BJ (cell line): ENCODE measurements around the gene METTL15. TPM values are rescaled to one million over a fixed set of nuclear protein-coding genes. Genes with fewer than 3 reads are reported as not detected.

Experiments
- CTCF ChIA-PET: fragments of 350-600 bp; formaldehyde crosslinking; extraction: SDS; loops from one replicate; lab custom pipeline; 2021; ENCODE audit warnings: antibody characterized with exemption, inconsistent platforms; lab: Yijun Ruan, JAX
- POLR2A ChIA-PET: fragments of 300-600 bp; sonication (Branson Sonifier 250); formaldehyde crosslinking; extraction: SDS; loops from one replicate; lab custom pipeline; 2021; ENCODE audit warnings: antibody characterized with exemption; lab: Charles Lee
- DNase-seq: peaks from one replicate; pipeline ENCODE4 v3.0.0-alpha.2; 2011; ENCODE audit warnings: low read depth
- H3K27me3 ChIP-seq: 2 replicates; pipeline ENCODE4 v1.6.0; 2011; ENCODE audit warnings: low read length; ENCODE audit not compliant: control insufficient read depth, insufficient read depth
- H3K36me3 ChIP-seq: 2 replicates; pipeline ENCODE4 v1.5.1; 2011; ENCODE audit warnings: low read length; ENCODE audit not compliant: control insufficient read depth, insufficient read depth
- H3K4me3 ChIP-seq: 2 replicates; pipeline ENCODE4 v1.5.1; 2011; ENCODE audit warnings: low read depth, mild to moderate bottlenecking, control low read depth, low read length
- CTCF ChIP-seq: IDR thresholded peaks from 2 replicates; pipeline ENCODE4 v1.5.1; 2011; ENCODE audit warnings: low read depth, mild to moderate bottlenecking, control low read depth, inconsistent platforms, low read length, moderate library complexity; ENCODE audit not compliant: insufficient read depth
- polyA plus RNA-seq: library from polyadenylated mRNA; depleted of rRNA; stranded (reverse); fragments of >200 nt; gene quantifications from 2 replicates; pipeline ENCODE4 v1.2.3, GENCODE V29; 2011

METTL15 gene
- polyA plus RNA-seq, 1 experiment: 7.0 TPM

- Histone ChIP-seq H3K27me3 (no peaks in the 10 kb centered on the region), H3K36me3 (no peaks in the 10 kb centered on the region), H3K4me3 (no peak overlapping the region)
- CTCF ChIA-PET: no interaction called here
- POLR2A ChIA-PET: no interaction called here
- TF ChIP-seq CTCF: no peak
- no peak for DNase-seq
Measured at GRCh38 chr11:28223994-28224393, 115.8 kb downstream of the METTL15 start.

GRCh38 chr11:28227460-28227859 lies 119.3 kb downstream of the METTL15 start:
- no peak for DNase-seq

GRCh38 chr11:28228196-28228895 lies 120.2 kb downstream of the METTL15 start:
- CTCF ChIA-PET: interaction anchor here (1.3 kb wide), 1 partner anchor 19 kb away, joined by 3 read pairs; no protein-coding TSS in a partner anchor
- no peak overlapping the region for H3K4me3 ChIP-seq
- H3K36me3 ChIP-seq: no peaks in the 10 kb centered on the region
- no peak for DNase-seq
- no peaks in the 10 kb centered on the region for H3K27me3 ChIP-seq
- TF ChIP-seq CTCF: no peak
- POLR2A ChIA-PET: no interaction called here

More at GRCh38 chr11:28227460-28227859, 119.3 kb downstream of the METTL15 start:
- no peak for TF ChIP-seq CTCF
- Histone ChIP-seq H3K36me3 (no peaks in the 10 kb centered on the region), H3K4me3 (no peak overlapping the region), H3K27me3 (no peaks in the 10 kb centered on the region)
- ChIA-PET POLR2A (no interaction called here), CTCF (no interaction called here)

- no peak for TF ChIP-seq CTCF
- CTCF ChIA-PET: interaction anchor here (0.6 kb wide), 1 partner anchor 445 kb away, joined by 3 read pairs; no protein-coding TSS in a partner anchor
- no peaks in the 10 kb centered on the region for H3K27me3 ChIP-seq
- POLR2A ChIA-PET: no interaction called here
- no peak for DNase-seq
- H3K36me3 ChIP-seq: no peaks in the 10 kb centered on the region
- no peak overlapping the region for H3K4me3 ChIP-seq
Measured at GRCh38 chr11:28231475-28231874, 123.3 kb downstream of the METTL15 start.

DNA sequence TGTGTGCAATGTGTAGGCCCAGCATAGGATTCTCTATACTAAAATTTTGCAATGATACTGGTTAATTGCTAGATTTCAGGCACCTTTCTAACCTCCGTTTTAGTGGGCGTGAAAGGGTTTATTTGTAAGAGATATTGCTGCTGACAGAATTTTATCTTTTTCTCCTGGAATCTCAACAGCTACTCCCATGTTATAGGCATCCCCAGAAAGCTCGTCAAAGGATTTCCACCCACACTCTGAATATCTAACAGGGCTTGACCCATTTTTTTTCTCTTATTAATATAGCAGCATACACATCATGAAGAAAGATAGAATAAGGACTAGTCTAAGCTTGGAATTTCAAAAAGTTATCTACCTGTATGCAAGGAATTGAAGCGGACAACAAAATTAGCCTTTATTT lies 124.5 kb downstream of the METTL15 start:
- no peak for TF ChIP-seq CTCF
- ChIA-PET CTCF (no interaction called here), POLR2A (no interaction called here)
- DNase-seq: no peak
- Histone ChIP-seq H3K27me3 (no peaks in the 10 kb centered on the region), H3K36me3 (no peaks in the 10 kb centered on the region), H3K4me3 (no peak overlapping the region)
